HG03520 (cell line): ENCODE data around the gene DCDC2.
"Not testable (repeated sequence)": the region's sequence is repeated elsewhere in the genome, so short reads cannot be mapped to it uniquely, and the experiment has no call there.

Source experiments
- ATAC-seq: cut with Tn5 transposase; IDR thresholded peaks from one replicate; pipeline ENCODE4 v1.9.1; 2021; ENCODE audit warnings: mild to moderate bottlenecking, moderate library complexity; ENCODE audit not compliant: unreplicated experiment

The DCDC2 gene

GRCh38 chr6:24381476-24382219, 23.8 kb upstream of the DCDC2 start:
- no peak for ATAC-seq

- ATAC-seq, result no peak
These were observed 20.7 kb upstream of the DCDC2 start for GRCh38 chr6:24378473-24379097.

GRCh38 chr6:24376871-24377270, 19.0 kb upstream of the DCDC2 start:
- no peak for ATAC-seq

- ATAC-seq, result no peak
These were observed 16.8 kb upstream of the DCDC2 start for GRCh38 chr6:24374612-24375011.

- not testable (repeated sequence) for ATAC-seq
These were observed 7.3 kb upstream of the DCDC2 start for GRCh38 chr6:24365103-24365633.

- ATAC-seq, result not testable (repeated sequence)
These were observed 4.5 kb upstream of the DCDC2 start for GRCh38 chr6:24362363-24362762.

- peak; percentile 89 for ATAC-seq
These were observed 2.0 kb upstream of the DCDC2 start for GRCh38 chr6:24359640-24360454.

GRCh38 chr6:24358219-24358821, 461 bp upstream of the DCDC2 start:
- no peak for ATAC-seq

GRCh38 chr6:24356310-24356973, 1.4 kb downstream of the DCDC2 start:
- no peak for ATAC-seq

- ATAC-seq, result no peak
These were observed 2.5 kb downstream of the DCDC2 start for GRCh38 chr6:24355393-24355792.

GRCh38 chr6:24353861-24354260, 4.0 kb downstream of the DCDC2 start:
- no peak for ATAC-seq

GRCh38 chr6:24352434-24352833, 5.4 kb downstream of the DCDC2 start:
- no peak for ATAC-seq

GRCh38 chr6:24344976-24345375, 12.9 kb downstream of the DCDC2 start:
- ATAC-seq, result no peak

- no peak for ATAC-seq
These were observed 16.6 kb downstream of the DCDC2 start for GRCh38 chr6:24340998-24341938.

- ATAC-seq, result no peak
These were observed 17.9 kb downstream of the DCDC2 start for GRCh38 chr6:24339932-24340331.

GRCh38 chr6:24334285-24334684, 23.6 kb downstream of the DCDC2 start:
- no peak for ATAC-seq

- ATAC-seq, result no peak
These were observed 25.5 kb downstream of the DCDC2 start for GRCh38 chr6:24332317-24332716.

GRCh38 chr6:24330137-24330732, 27.6 kb downstream of the DCDC2 start:
- ATAC-seq, result no peak

- ATAC-seq, result no peak
These were observed 28.4 kb downstream of the DCDC2 start for GRCh38 chr6:24329451-24329850.
